ENCODE results near the gene TKT.

DNA sequence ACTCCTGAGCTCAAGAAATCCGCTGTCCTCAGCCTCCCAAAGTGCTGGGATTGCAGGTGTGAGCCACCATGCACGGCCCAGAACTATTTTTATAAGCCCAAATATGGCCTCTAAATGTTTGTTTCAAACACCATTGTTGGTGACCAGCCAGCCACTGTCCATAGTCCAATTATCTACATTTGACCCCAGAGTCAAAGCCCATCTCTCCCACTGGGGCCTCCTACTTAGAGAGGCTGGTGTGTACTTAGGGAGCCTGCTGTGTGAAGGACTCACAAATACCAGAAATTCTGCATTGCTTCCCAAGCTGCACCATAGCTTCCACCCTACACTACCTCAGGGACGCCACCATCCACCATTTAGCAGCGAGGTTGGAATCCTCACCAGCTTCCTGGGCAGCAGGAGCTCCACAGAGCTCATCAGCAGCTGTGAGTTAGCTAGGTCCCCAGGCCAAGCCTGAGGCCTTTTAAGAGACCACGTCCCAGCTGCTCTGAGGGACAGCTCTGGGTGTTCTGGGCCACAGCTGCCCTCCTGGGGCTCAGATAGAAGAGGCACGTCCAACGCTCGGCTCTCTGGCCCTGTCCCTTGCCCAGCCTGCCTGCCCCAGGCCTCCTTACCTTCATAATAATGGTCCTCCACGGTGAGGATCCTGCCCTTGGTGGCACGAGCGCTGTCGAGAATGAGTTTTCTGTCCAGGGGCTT is 29.5 kb downstream of the TKT start:
- TF ChIP-seq POLR2AphosphoS5 (IDR thresholded peaks at IDR 0.05; ENCODE audit: low read depth, low read length) (no peak), TAF1 (IDR thresholded peaks at IDR 0.05; ENCODE audit: borderline replicate concordance, insufficient read depth, low read length) (no peak), REST (IDR thresholded peaks at IDR 0.05; ENCODE audit: insufficient read depth in 1 of 2, low read depth in 2 of 2, low read length in 2 of 2) (no peak)
